ENCODE data around the gene BCL11B.

The BCL11B gene

GRCh38 chr14:99267837-99268781 is 3.9 kb downstream of the BCL11B start:
- DNase-seq (ENCODE audit: low read depth, low spot score), result no peak

- DNase-seq (ENCODE audit: low read depth, low spot score), result no peak
These were observed 4.6 kb downstream of the BCL11B start for GRCh38 chr14:99267381-99267780.

DNA sequence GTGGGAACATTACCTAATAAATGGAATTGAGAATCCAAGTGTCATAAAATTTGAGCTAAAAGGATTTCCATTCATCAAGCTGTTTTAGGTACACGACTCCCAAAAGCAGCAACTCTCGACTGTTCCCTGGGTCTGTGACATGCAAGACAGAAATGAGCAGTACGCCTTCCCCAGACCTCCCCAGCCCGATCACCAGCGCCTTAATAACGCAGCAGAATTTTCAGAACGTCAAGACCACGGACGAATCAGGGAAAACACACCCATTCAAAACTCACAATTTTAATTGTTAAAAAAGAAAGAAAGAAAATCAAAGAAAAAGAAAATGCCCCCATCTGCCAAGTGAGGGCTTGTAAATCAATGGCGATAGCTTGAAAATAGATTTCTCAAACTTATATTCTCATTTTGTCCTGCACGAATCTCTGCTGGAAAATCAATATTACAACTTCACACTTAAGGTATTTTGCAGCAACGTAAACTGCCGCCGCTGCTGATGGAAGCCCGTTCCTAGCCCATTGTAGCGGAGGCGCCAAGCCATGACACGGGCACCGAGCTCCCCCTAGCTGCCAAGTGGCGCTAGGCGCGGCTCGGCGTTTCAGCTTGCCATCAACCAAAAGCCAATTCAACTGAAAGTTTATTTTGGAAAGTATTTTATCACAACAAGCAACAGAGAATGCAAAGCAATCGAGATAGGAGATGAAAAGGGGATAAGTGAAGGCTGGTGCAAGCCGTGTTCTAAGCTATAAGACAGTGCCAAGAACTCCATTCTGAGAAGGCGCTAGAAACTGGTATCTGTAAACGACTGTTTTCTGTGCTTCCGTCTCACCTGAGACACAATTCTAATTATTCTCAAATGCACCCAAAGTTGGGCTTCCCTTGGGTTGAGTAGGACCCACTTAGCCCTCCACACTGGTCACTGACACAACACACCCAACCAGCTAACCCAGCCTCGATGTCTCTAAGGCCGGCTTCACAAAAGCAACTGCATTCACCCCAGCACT is 5.5 kb downstream of the BCL11B start:
- DNase-seq (ENCODE audit: low read depth, low spot score), result peak; percentile 91

DNA sequence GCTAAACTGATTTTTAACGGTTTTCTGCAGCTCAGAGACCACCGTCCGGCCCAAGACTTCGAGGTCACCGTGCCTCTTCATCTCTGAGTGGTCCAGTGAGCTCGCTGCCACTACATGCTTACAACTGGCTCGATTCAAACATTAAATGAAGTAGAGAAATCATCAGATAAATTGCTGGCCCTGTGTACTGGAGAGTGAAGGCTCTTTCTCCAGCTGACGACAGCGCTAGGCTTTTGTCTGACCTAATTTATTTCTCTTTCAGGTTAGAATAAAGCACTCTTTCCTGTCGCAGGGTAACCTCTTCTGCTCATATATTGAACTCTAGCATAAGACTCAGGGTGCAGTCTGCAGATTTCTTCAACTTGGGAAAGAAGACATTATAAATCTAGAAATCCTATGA is 6.4 kb downstream of the BCL11B start:
- DNase-seq (ENCODE audit: low read depth, low spot score), result no peak

DNA sequence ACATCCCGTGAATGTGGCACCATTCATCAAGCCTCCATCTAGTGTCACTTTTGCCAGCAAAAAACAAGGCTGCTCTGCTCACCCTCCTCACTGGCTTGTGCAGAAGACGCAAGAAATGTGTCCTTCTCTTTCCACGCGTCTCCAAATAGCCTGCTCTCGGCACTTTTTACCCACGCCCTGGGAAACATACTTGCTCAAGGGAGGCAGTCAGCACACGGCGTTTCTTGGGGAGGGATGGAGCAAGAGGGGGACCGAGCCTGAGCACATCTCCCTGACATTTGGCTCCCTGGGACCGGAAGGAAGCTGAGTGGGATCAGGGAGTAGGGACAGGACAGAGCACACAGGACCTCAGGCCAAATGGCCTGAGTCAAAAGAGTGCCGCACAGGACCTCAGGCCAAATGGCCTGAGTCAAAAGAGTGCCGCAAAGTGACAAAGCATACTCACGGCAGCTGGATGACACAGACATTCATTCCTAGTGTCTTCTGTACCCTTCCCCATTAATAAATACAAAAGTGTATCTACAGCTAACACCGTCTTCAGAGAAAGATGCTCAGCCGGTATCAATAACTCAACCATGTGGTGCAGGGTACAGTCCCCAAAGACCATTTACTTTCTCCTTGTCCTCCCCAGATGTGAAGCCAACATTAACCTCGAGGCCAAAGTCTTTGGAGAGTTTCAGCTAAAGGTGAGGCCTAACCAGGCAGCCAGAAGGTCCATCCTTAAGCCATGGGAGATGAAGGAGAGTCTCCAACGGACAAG is 7.1 kb downstream of the BCL11B start:
- DNase-seq (ENCODE audit: low read depth, low spot score), result no peak

DNA sequence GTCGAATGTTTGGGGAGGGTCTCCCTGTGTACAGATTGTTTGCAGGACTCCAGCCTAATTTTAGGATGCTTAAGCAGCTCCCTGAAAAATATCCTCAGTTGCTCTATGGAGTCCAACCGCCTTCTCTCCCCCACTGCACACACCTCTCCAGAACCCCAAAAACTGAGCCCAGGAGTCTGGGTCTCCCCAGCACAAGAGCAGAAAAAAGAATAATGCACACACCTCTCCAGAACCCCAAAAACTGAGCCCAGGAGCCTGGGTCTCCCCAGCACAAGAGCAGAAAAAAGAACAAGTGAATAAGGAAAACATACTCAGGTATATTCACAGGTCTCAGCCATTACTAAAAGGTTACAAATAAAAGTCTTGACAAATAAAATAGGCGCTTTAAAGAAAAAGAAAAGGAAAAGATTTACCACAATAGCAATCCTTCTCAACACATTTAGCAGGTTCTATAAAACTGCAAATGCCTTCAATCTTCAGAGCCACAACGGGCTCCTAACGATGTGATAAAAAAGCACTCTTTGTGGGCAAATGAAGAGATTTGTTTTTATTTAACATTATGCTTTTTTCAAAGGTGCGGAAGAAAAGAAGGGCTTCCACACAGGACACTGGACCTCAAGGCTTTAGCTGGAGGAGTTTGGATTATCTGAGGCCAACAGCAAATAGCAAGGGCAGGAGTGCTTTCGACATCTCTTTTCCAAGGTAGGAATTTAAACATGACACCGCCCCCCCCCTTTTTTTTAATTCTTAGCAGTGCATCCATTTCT is 8.2 kb downstream of the BCL11B start:
- no peak for DNase-seq (ENCODE audit: low read depth, low spot score)

- no peak for DNase-seq (ENCODE audit: low read depth, low spot score)
These were observed 9.0 kb downstream of the BCL11B start for GRCh38 chr14:99262977-99263448.

DNA sequence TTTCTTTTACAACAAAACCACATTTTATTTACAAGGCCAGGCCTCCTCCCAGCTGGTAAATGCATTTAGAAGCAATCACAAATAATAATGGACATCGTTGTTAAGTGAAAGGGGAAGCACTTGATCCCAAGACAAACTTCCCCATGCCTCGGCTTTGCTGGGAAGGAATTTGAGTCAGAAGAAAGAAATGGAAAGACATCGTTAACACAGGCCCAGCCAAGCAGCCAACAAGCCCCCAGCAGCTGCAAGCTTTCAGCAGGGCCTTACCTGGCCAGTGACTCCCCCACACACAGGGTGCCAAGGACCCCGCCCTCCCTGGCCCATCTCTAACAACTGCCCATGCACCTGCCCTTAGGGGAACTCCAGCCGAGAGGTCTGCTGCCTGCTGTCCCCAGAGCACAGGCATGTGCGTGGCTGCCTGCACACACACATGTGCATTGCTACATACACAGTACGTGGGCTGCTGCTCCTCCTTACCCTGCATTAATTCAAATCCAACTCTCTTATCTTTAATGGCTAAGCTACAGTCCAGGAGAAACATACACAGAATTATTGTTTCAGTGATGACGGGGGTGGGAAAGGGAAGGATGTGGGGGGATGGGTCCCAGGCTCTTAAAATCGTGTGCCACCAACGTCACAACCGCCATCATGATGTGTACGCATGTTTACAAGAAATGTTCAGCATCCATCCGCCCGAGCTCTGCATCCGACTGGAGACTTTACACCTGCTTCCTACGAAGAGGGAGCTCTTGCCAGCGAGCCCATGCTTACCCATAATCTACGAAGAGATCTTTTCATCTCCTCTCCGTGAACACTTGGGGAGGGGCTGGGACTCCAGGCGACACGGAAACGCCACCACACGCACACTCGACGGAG is 9.8 kb downstream of the BCL11B start:
- no peak for DNase-seq (ENCODE audit: low read depth, low spot score)

DNA sequence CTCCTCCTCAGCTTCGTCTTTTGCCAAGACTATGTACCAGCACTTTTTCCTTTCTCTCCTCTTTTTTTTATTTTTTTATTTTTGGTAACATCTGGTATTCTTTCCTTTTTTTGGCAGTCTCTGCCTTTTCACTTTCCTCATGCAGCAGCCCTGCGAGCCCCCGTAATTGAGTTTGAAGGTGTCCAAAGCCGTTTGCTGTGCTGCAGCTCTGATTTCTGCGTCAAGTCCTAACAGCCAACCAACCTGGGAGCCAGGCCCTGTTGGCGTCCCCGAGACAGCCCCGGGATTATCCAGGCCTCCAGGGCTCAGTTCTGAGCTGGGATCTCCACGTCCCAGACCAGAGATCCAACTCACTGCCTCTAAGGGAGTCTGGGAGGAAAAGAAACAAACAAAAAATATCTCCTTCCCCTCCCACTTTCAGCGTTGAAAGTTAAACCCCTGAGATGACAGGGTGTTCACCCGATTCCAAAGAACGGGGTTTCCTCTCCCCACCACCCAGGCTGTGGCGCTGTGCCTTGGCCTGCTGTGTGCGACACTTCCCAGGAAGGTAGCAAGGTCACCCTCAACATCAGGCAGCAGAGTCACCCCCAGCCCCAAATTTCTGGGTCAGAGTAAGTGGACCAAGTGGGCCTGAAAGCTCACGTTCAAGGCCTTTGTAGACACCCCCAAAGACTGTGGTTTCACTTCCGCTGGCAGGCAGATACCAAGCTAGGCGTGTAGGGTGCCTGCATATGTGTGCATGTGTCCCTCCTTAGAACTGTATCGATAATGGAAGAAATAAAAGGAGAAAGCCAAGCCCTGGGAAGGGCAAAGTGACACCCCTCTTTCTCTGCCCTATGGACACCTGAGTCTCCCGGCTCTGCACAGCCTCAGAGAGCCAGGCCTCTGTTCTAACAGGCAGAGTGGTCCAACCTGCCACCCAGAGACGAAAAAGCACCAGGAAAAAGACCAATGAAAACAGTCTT is 11.1 kb downstream of the BCL11B start:
- no peak for DNase-seq (ENCODE audit: low read depth, low spot score)

GRCh38 chr14:99260116-99260515 is 11.9 kb downstream of the BCL11B start:
- DNase-seq (ENCODE audit: low read depth, low spot score), result no peak

- DNase-seq (ENCODE audit: low read depth, low spot score), result no peak
These were observed 12.9 kb downstream of the BCL11B start for GRCh38 chr14:99258876-99259726.

GRCh38 chr14:99258341-99258861 is 13.6 kb downstream of the BCL11B start:
- DNase-seq (ENCODE audit: low read depth, low spot score), result no peak

GRCh38 chr14:99257673-99258221 is 14.2 kb downstream of the BCL11B start:
- no peak for DNase-seq (ENCODE audit: low read depth, low spot score)

- DNase-seq (ENCODE audit: low read depth, low spot score), result no peak
These were observed 14.8 kb downstream of the BCL11B start for GRCh38 chr14:99257122-99257672.

- no peak for DNase-seq (ENCODE audit: low read depth, low spot score)
These were observed 15.5 kb downstream of the BCL11B start for GRCh38 chr14:99256483-99256874.

GRCh38 chr14:99255621-99256482 is 16.1 kb downstream of the BCL11B start:
- no peak for DNase-seq (ENCODE audit: low read depth, low spot score)

All from astrocyte of the hippocampus (primary cell).